ENCODE data around the gene FAM229A. TPM values are rescaled to one million over a fixed set of nuclear protein-coding genes. Genes with fewer than 3 reads are reported as not detected.

FAM229A gene, protein sequence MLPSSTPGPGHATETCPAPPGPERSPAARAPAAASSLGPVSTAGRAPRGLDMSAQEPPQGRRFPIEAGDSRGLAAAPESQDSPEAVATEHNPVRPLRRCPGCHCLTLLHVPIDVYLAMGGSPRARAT
- total RNA-seq, result 12.5 to 12.9 TPM (median 12.5 TPM) in 3 replicates

DNA sequence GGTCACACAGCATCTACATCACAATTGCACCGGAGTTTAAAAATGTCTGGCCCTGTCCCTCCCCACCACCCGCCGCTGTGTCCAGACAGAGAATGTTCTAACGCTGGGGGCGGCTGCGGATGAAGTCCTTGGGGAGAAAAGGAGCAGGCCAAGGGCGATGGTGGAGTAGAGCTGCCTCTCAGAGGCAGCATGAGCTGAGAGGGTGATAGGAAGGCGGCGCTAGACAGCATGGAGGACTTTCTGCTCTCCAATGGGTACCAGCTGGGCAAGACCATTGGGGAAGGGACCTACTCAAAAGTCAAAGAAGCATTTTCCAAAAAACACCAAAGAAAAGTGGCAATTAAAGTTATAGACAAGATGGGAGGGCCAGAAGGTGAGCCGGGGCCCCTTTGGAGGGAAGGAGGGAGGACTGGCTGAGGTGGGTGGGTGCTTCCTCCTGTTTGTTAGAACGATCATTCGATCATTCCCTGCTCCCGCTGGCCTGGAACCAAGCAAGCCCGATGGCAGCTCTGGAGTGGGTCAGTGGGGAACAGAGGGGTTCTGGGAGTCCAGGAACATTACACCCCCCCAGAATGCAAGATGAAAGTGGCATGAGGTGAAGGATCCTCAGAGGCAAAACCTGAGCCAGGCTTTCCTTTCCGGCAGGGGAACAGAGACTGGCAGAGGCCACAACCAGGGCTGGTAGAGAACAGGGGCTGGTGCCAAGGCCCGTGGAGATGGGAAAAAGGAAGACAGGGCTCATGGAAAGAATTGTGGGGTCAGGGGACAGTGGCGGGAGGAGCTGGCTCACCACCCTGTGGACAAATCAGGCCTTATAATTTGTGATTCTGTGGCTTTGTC lies at the start of gene FAM229A, which contains the start of gene TSSK3:
TSS of gene FAM229A (minus strand) at position 12 of the 840 bp plus-strand sequence. CDS start 394 bp downstream, outside the sequence.
TSS of gene TSSK3 (plus strand) at position 66 of the 840 bp plus-strand sequence. CDS start at position 229, 163 bp downstream.
- Mint-ChIP-seq H3K9me3 (no peaks in the 10 kb centered on the region), H3K4me3 (peak within 1 kb of the TSS; percentile 68), H3K36me3 (peaks cover 6% of the 10 kb centered on the region), H3K27ac (peak within 1 kb of the TSS; percentile 48), H3K4me1 (peaks cover 14% of the 10 kb centered on the region), H3K27me3 (ENCODE audit: low read depth) (no peaks in the 10 kb centered on the region)
- no peak for DNase-seq (ENCODE audit: low spot score in 2 of 2, unreplicated experiment in 2 of 2)
- TF ChIP-seq, protein P1, sequence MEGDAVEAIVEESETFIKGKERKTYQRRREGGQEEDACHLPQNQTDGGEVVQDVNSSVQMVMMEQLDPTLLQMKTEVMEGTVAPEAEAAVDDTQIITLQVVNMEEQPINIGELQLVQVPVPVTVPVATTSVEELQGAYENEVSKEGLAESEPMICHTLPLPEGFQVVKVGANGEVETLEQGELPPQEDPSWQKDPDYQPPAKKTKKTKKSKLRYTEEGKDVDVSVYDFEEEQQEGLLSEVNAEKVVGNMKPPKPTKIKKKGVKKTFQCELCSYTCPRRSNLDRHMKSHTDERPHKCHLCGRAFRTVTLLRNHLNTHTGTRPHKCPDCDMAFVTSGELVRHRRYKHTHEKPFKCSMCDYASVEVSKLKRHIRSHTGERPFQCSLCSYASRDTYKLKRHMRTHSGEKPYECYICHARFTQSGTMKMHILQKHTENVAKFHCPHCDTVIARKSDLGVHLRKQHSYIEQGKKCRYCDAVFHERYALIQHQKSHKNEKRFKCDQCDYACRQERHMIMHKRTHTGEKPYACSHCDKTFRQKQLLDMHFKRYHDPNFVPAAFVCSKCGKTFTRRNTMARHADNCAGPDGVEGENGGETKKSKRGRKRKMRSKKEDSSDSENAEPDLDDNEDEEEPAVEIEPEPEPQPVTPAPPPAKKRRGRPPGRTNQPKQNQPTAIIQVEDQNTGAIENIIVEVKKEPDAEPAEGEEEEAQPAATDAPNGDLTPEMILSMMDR (IDR thresholded peaks at IDR 0.05; ENCODE audit: unreplicated experiment), result peak; percentile 9

DNA sequence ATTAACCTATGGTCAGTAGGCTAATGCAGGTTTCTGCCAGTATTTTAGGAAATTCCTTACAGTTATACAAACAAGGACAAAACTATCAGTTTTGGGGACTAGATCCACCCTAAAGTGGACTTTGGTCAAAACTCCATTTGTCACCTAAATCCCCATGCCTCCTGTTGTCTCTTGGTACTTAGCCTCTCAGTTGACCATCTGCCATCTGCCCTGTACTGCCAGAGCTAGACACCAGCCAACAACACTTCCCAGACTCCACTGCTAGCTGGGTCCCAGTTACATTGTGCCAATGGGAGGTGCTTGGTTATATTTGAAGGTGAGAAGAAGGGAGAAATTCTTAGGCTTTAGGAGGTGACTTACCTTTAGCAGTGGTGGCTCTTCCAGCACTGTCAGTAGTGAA lies 49.0 kb upstream of the FAM229A start:
- Mint-ChIP-seq H3K36me3 (peaks cover 8% of the 10 kb centered on the region), H3K9me3 (peaks cover 20% of the 10 kb centered on the region), H3K4me1 (no peaks in the 10 kb centered on the region)

DNA sequence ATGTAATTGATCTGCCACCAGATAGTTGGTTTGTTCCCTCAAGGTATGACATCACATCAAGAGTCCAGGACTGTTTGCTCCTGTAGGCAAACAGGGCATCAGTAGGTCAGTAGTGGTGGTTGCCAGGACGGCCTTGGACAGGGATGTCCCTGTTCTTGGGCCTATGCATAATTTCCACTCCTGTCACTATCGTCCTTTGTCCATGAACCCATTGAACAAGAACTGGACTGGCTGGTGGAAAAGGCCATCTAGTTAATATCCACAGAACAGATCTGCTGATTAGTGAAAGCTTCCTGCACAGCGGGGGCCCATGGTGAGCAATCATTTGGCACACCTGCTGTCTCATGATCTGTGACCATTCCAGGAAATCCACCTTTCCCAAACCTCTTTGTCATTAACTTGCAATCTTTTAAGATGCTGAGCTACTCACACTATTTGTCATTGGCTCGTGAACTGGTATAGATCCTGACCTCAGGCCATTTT lies 44.4 kb upstream of the FAM229A start:
- no peak overlapping the region for H3K27ac Mint-ChIP-seq
- H3K4me1 Mint-ChIP-seq, result peaks cover 10% of the 10 kb centered on the region
- DNase-seq (ENCODE audit: low spot score in 2 of 2, unreplicated experiment in 2 of 2), result no peak
- no peak overlapping the region for H3K4me3 Mint-ChIP-seq
- H3K27me3 Mint-ChIP-seq (ENCODE audit: low read depth), result no peaks in the 10 kb centered on the region
- H3K36me3 Mint-ChIP-seq, result no peaks in the 10 kb centered on the region
- TF ChIP-seq, protein P1 (IDR thresholded peaks at IDR 0.05; ENCODE audit: unreplicated experiment), result no peak
- no peaks in the 10 kb centered on the region for H3K9me3 Mint-ChIP-seq

More for the DNA sequence above, 49.0 kb upstream of the FAM229A start:
- Mint-ChIP-seq H3K27me3 (ENCODE audit: low read depth) (no peaks in the 10 kb centered on the region), H3K4me3 (no peak overlapping the region), H3K27ac (no peak overlapping the region)
- TF ChIP-seq, protein P1 (IDR thresholded peaks at IDR 0.05; ENCODE audit: unreplicated experiment), result no peak
- no peak for DNase-seq (ENCODE audit: low spot score in 2 of 2, unreplicated experiment in 2 of 2)

DNA sequence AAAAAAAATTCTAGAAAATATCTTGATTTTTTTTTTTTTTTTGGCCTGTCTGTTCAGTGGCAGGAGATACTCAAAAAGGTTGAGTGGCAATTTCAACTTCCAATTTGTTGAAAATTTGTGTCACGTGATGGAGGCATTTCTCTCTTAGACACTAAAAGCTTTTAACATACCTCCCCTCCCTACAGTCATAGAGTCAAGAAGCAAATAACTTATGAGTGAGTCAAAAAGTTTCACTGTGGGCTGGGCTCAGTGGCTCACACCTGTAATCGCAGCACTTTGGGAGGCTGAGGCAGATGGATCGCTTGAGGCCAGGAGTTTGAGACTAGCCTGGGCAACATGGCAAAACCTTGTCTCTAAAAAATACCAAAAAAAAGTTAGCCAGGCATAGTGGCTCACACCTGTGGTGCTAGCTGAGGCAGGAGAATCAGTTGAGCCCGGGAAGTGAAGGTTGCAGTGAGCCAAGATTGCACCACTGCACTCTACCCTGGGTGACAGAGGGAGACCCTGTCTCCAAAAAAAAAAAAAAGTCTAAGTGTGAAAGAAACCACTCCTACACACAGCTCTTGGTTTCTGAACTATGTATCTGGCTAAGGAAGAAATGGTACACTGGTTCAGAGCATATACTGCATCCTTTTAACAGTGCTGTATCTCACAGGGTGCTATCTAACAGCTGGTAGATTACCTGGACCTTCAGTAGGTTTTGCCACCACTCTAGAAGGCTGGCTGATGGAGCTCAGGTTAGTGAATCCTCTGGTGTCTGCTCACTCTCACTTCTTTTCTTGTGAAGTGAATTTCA lies 43.6 kb upstream of the FAM229A start:
- no peak for DNase-seq (ENCODE audit: low spot score in 2 of 2, unreplicated experiment in 2 of 2)
- TF ChIP-seq, protein P1 (IDR thresholded peaks at IDR 0.05; ENCODE audit: unreplicated experiment), result no peak

DNA sequence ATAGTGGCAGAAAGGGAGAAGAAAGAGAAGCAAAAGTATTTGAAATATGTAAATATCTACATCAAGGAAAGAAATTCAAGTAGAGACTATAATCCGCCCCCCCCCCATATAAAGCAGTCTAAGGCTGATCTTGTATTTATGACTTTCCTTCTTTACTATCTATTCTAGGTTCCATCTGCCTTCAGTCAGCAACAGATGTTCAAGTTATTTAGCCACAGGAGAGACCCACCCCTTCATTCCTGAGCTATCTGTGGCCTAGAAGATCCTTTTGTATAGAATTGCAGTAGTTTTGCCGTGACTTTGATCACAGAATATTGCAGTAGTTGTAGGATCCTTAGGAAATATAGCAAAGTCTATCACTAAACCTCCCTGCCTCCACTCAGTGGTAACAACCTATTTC lies 42.7 kb upstream of the FAM229A start:
- H3K27ac Mint-ChIP-seq, result peak overlapping the region; percentile 8
- no peak for DNase-seq (ENCODE audit: low spot score in 2 of 2, unreplicated experiment in 2 of 2)
- H3K4me3 Mint-ChIP-seq, result no peak overlapping the region
- peaks cover 14% of the 10 kb centered on the region for H3K4me1 Mint-ChIP-seq
- H3K9me3 Mint-ChIP-seq, result no peaks in the 10 kb centered on the region
- TF ChIP-seq, protein P1 (IDR thresholded peaks at IDR 0.05; ENCODE audit: unreplicated experiment), result no peak
- H3K36me3 Mint-ChIP-seq, result no peaks in the 10 kb centered on the region
- no peaks in the 10 kb centered on the region for H3K27me3 Mint-ChIP-seq (ENCODE audit: low read depth)

More for the DNA sequence above, 43.6 kb upstream of the FAM229A start:
- Mint-ChIP-seq H3K9me3 (no peaks in the 10 kb centered on the region), H3K4me1 (peaks cover 12% of the 10 kb centered on the region), H3K27ac (peak overlapping the region; percentile 16), H3K4me3 (no peak overlapping the region), H3K27me3 (ENCODE audit: low read depth) (no peaks in the 10 kb centered on the region), H3K36me3 (no peaks in the 10 kb centered on the region)

Data from mesothelial cell of epicardium (in vitro differentiated cells).